ENCODE data around the gene NUP214. TPM values are rescaled to one million over a fixed set of nuclear protein-coding genes. Genes with fewer than 3 reads are reported as not detected.

Gene NUP214
- total RNA-seq, 4 donors from 2014 or later, result 13.2 to 75.8 (median 49.0) TPM

DNA sequence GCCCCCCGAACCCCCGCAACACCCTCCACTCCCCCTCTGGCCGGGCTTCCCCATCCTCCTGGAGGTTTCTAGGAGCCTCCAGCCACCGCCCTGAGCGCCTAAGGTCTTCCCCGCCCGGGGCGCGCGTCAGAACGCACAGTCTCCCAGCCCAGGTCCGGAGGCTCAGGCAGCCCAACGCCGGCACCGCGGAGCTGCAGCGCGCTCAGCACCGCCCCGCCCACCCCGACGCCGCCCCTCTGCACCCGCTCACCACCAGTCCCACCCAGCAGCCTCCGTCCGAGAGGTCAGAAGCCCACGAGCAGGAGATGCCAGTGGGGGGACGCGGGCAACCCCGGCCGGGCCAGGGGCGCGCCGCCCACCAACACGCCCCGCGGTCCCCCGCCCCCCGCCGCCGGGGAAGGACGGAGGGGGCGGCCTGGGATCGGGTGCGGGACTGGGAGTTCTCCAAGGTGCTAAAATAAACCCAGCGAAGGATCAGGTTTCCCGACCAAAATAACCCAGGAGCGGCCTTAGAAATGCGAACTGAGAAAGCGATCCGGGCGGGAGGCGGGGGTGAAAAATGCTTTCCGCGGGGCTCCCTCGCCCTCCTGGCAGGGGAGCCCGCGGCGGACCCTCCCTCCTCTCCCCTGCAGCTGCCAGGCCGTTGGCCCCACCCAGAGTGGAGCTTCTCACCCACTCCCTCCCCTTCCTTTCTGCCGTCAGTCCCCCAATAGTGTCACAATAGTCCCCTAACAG lies 157.5 kb downstream of the NUP214 start:
- intact Hi-C loops (cut with DNase I; ENCODE audit: low total_unique reads), result no loop called here
- peaks cover 0 to 8% of the 10 kb centered on the region in 2 donors for H3K4me1 ChIP-seq
- H3K27ac ChIP-seq, result no peak overlapping the region
- no peaks in the 10 kb centered on the region for H3K9me3 ChIP-seq
- H3K36me3 ChIP-seq, result no peaks in the 10 kb centered on the region
- no peaks in the 10 kb centered on the region for H3K27me3 ChIP-seq
- no peak overlapping the region for H3K4me3 ChIP-seq
- TF ChIP-seq, protein P1, sequence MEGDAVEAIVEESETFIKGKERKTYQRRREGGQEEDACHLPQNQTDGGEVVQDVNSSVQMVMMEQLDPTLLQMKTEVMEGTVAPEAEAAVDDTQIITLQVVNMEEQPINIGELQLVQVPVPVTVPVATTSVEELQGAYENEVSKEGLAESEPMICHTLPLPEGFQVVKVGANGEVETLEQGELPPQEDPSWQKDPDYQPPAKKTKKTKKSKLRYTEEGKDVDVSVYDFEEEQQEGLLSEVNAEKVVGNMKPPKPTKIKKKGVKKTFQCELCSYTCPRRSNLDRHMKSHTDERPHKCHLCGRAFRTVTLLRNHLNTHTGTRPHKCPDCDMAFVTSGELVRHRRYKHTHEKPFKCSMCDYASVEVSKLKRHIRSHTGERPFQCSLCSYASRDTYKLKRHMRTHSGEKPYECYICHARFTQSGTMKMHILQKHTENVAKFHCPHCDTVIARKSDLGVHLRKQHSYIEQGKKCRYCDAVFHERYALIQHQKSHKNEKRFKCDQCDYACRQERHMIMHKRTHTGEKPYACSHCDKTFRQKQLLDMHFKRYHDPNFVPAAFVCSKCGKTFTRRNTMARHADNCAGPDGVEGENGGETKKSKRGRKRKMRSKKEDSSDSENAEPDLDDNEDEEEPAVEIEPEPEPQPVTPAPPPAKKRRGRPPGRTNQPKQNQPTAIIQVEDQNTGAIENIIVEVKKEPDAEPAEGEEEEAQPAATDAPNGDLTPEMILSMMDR (IDR thresholded peaks at IDR 0.05), result no peak
- TF ChIP-seq POLR2A (IDR thresholded peaks at IDR 0.05), result no peak
- DNase-seq, result no peak

Small RNA genes lying within 50 kb of the gene (small RNA-seq; reads per million reads assigned to genes)
- gene RNU6-881P, result not detected

Other genes starting within 250 kb of the NUP214 start
- gene QRFP, start 228.8 kb upstream of the NUP214 start, total RNA-seq, result not detected
- gene FIBCD1, start 186.3 kb upstream of the NUP214 start, total RNA-seq, result under 1 TPM in 1 of 4 donors, not detected in 3; 0.29 TPM
- 10 to 100 TPM in 1 of 4 donors, 1 to 10 TPM in 3; 2.6 to 58.5 (median 3.6) TPM for gene LAMC3, start 116.4 kb upstream of the NUP214 start, total RNA-seq
- 10 to 100 TPM in 3 of 4 donors, 1 to 10 TPM in 1; 4.9 to 27.3 (median 16.8) TPM for gene AIF1L, start 29.1 kb upstream of the NUP214 start, total RNA-seq
- gene FAM78A, start 150.9 kb downstream of the NUP214 start, total RNA-seq, result 10 to 100 TPM in 1 of 4 donors, 1 to 10 TPM in 2, under 1 TPM in 1; 0.26 to 15.9 (median 3.6) TPM
- gene PLPP7, start 164.1 kb downstream of the NUP214 start, total RNA-seq, result 10 to 100 TPM in 1 of 4 donors, 1 to 10 TPM in 3; 6.3 to 45.3 (median 8.1) TPM

Measured in uterus (tissue), 4 donors.